Naive thymus-derived CD4-positive, alpha-beta T cell (primary cell): ENCODE results near the gene GPC6. TPM values are rescaled to one million over a fixed set of nuclear protein-coding genes. Genes with fewer than 3 reads are reported as not detected.

Experiments used
- ATAC-seq: fragments of 150-1000 bp; cut with Tn5 transposase; 2 replicates; pipeline ENCODE4 v1.10.0; 2021; ENCODE audit warnings: mild to moderate bottlenecking, moderate library complexity
- CTCF ChIA-PET: fragments of 350-600 bp; sonication (Branson Sonifier 250); formaldehyde crosslinking; loops from one replicate; lab custom pipeline; 2021; ENCODE audit warnings: antibody characterized with exemption; lab: Charles Lee
- POLR2A ChIA-PET: fragments of 350-600 bp; sonication (Branson Sonifier 250); formaldehyde crosslinking; loops from one replicate; lab custom pipeline; 2021; ENCODE audit warnings: antibody characterized with exemption, inconsistent platforms; lab: Charles Lee
- DNase-seq, 9 donors: peaks; one replicate each; pipeline versions ENCODE4 v3.0.0 to v3.0.0-alpha.2; 2020 to 2022; ENCODE audit warnings: mixed read lengths in 1 of 9
- H3K27ac ChIP-seq: one replicate; pipeline ENCODE4 v1.7.0; 2013; ENCODE audit warnings: mild to moderate bottlenecking, low read depth, low read length, moderate library complexity
- H3K27me3 ChIP-seq, 2 donors: one replicate each; pipeline ENCODE4 v1.7.0; 2013; ENCODE audit warnings: low read length in 2 of 2, mild to moderate bottlenecking in 2 of 2, moderate library complexity in 2 of 2; ENCODE audit not compliant: control insufficient read depth in 2 of 2, insufficient read depth in 2 of 2
- H3K36me3 ChIP-seq, 3 experiments: 1 replicate in 2 of 3; 2 replicates in 1 of 3; pipeline ENCODE4 v1.7.0; 2013; ENCODE audit warnings: low read length in 3 of 3, mild to moderate bottlenecking in 3 of 3, moderate library complexity in 1 of 3; ENCODE audit not compliant: insufficient read depth in 3 of 3, control insufficient read depth in 2 of 3
- H3K4me1 ChIP-seq, 2 donors: one replicate each; pipeline ENCODE4 v1.7.0; 2013; ENCODE audit warnings: low read length in 2 of 2, mild to moderate bottlenecking in 2 of 2, moderate library complexity in 1 of 2; ENCODE audit not compliant: control insufficient read depth in 2 of 2, insufficient read depth in 2 of 2
- H3K4me3 ChIP-seq: 2 replicates; pipeline ENCODE4 v1.7.0; 2013; ENCODE audit warnings: mild to moderate bottlenecking, low read length
- H3K9me3 ChIP-seq, 3 experiments: 1 replicate in 2 of 3; 2 replicates in 1 of 3; pipeline ENCODE4 v1.7.0; 2013; ENCODE audit warnings: low read length in 3 of 3; ENCODE audit not compliant: control insufficient read depth in 2 of 3
- H3K27ac Mint-ChIP-seq, 9 donors: one replicate each; pipeline ENCODE4 v1.8.0; 2020 to 2022; ENCODE audit warnings: mixed read lengths in 9 of 9, mild to moderate bottlenecking in 8 of 9, moderate library complexity in 5 of 9, inconsistent platforms in 2 of 9
- H3K27me3 Mint-ChIP-seq, 5 donors: one replicate each; pipeline ENCODE4 v1.8.0; 2021 to 2022; ENCODE audit warnings: mixed read lengths in 5 of 5, mild to moderate bottlenecking in 1 of 5
- H3K36me3 Mint-ChIP-seq, 5 donors: one replicate each; pipeline ENCODE4 v1.8.0; 2020 to 2022; ENCODE audit warnings: mixed read lengths in 5 of 5, mild to moderate bottlenecking in 3 of 5, inconsistent platforms in 1 of 5
- H3K4me1 Mint-ChIP-seq, 7 donors: one replicate each; pipeline ENCODE4 v1.8.0; 2020 to 2022; ENCODE audit warnings: mixed read lengths in 7 of 7, mild to moderate bottlenecking in 3 of 7, inconsistent platforms in 1 of 7
- H3K4me3 Mint-ChIP-seq, 10 donors: one replicate each; pipeline ENCODE4 v1.8.0; 2020 to 2022; ENCODE audit warnings: mild to moderate bottlenecking in 10 of 10, mixed read lengths in 10 of 10, moderate library complexity in 6 of 10, inconsistent platforms in 2 of 10
- H3K9me3 Mint-ChIP-seq, 11 donors: one replicate each; pipeline ENCODE4 v1.8.0; 2020 to 2022; ENCODE audit warnings: mixed read lengths in 11 of 11, mild to moderate bottlenecking in 4 of 11, inconsistent platforms in 1 of 11, moderate library complexity in 1 of 11
- intact Hi-C, 2 donors: fragments of 100-400 bp; cut with micrococcal nuclease; formaldehyde crosslinking; loops; one replicate each; pipeline ENCODE4 v1.15.1; 2023
- polyA plus RNA-seq, 2 donors: library from polyadenylated mRNA; unstranded; fragments of 300-500 nt; fragmentation: Illumina TruSeq; gene quantifications; one replicate each; pipeline ENCODE4 v1.2.3, GENCODE V29; 2021
- total RNA-seq, 6 experiments: library from RNA in 5 of 6; stranded (reverse) in 5 of 6; gene quantifications; 1 replicate in 5 of 6; 2 replicates in 1 of 6; pipeline ENCODE4 v1.2.3 and lab custom pipeline; 2021 to 2026

GPC6 gene
- total and polyA plus RNA-seq, 7 experiments from 2014 or later: not detected

- Histone ChIP-seq H3K27me3 (no peaks in the 10 kb centered on the region), H3K27ac (no peak overlapping the region), H3K36me3 (no peaks in the 10 kb centered on the region), H3K9me3 (no peaks in the 10 kb centered on the region), H3K4me1 (no peaks in the 10 kb centered on the region), H3K4me3 (no peak overlapping the region)
- ChIA-PET POLR2A (no interaction called here), CTCF (no interaction called here)
- H3K9me3 Mint-ChIP-seq: peaks cover 0 to 3% (median 0%) of the 10 kb centered on the region in 11 donors
- intact Hi-C loops: loop anchor here in 1 of 2 donors (10.0 kb wide), 1 partner anchor 695 kb away; no protein-coding TSS in a partner anchor
- H3K4me3 Mint-ChIP-seq: no peak overlapping the region
- peaks cover 0 to 3% (median 0%) of the 10 kb centered on the region in 5 donors for H3K27me3 Mint-ChIP-seq
- no peak overlapping the region for H3K27ac Mint-ChIP-seq
- no peak for ATAC-seq
- no peaks in the 10 kb centered on the region for H3K36me3 Mint-ChIP-seq
- H3K4me1 Mint-ChIP-seq: no peaks in the 10 kb centered on the region
- DNase-seq: no peak
Observed at GRCh38 chr13:93649496-93649895, 422.9 kb downstream of the GPC6 start.

GRCh38 chr13:93653776-93654175 is 427.2 kb downstream of the GPC6 start:
- H3K27me3 ChIP-seq: no peaks in the 10 kb centered on the region
- DNase-seq (no peak), ATAC-seq (no peak)
- no peaks in the 10 kb centered on the region for H3K36me3 Mint-ChIP-seq
- no peak overlapping the region for H3K4me3 Mint-ChIP-seq
- H3K36me3 ChIP-seq: no peaks in the 10 kb centered on the region
- H3K27me3 Mint-ChIP-seq: no peaks in the 10 kb centered on the region
- intact Hi-C loops: no loop called here
- CTCF ChIA-PET: no interaction called here
- H3K4me3 ChIP-seq: no peak overlapping the region
- H3K4me1 Mint-ChIP-seq: no peaks in the 10 kb centered on the region
- peaks cover 0 to 2% (median 0%) of the 10 kb centered on the region in 11 donors for H3K9me3 Mint-ChIP-seq
- H3K4me1 ChIP-seq: no peaks in the 10 kb centered on the region
- H3K27ac ChIP-seq: no peak overlapping the region
- H3K27ac Mint-ChIP-seq: no peak overlapping the region
- no peaks in the 10 kb centered on the region for H3K9me3 ChIP-seq
- POLR2A ChIA-PET: no interaction called here

- Mint-ChIP-seq H3K27ac (no peak overlapping the region), H3K27me3 (no peaks in the 10 kb centered on the region), H3K9me3 (peaks cover 0 to 3% (median 0%) of the 10 kb centered on the region in 11 donors), H3K4me3 (no peak overlapping the region), H3K4me1 (no peaks in the 10 kb centered on the region), H3K36me3 (no peaks in the 10 kb centered on the region)
- Histone ChIP-seq H3K36me3 (no peaks in the 10 kb centered on the region), H3K27me3 (no peaks in the 10 kb centered on the region), H3K27ac (no peak overlapping the region), H3K4me3 (no peak overlapping the region), H3K9me3 (no peaks in the 10 kb centered on the region), H3K4me1 (no peaks in the 10 kb centered on the region)
- ChIA-PET POLR2A (no interaction called here), CTCF (interaction anchor here (0.6 kb wide), 1 partner anchor 12 kb away, joined by 3 read pairs; no protein-coding TSS in a partner anchor)
- intact Hi-C loops: no loop called here
- ATAC-seq: no peak
- DNase-seq: no peak
Observed at GRCh38 chr13:93655154-93655553, 428.5 kb downstream of the GPC6 start.

- no peaks in the 10 kb centered on the region for H3K4me1 Mint-ChIP-seq
- no peaks in the 10 kb centered on the region for H3K4me1 ChIP-seq
- intact Hi-C loops: no loop called here
- peaks cover 0 to 3% (median 0%) of the 10 kb centered on the region in 11 donors for H3K9me3 Mint-ChIP-seq
- ATAC-seq: no peak
- H3K36me3 ChIP-seq: no peaks in the 10 kb centered on the region
- ChIA-PET CTCF (no interaction called here), POLR2A (no interaction called here)
- H3K4me3 Mint-ChIP-seq: no peak overlapping the region
- no peak overlapping the region for H3K27ac ChIP-seq
- H3K27me3 Mint-ChIP-seq: peaks cover 0 to 11% (median 0%) of the 10 kb centered on the region in 5 donors
- no peak overlapping the region for H3K4me3 ChIP-seq
- H3K27ac Mint-ChIP-seq: no peak overlapping the region
- no peak for DNase-seq
- H3K9me3 ChIP-seq: no peaks in the 10 kb centered on the region
- no peaks in the 10 kb centered on the region for H3K36me3 Mint-ChIP-seq
- no peaks in the 10 kb centered on the region for H3K27me3 ChIP-seq
Observed at GRCh38 chr13:93660391-93661063, 433.9 kb downstream of the GPC6 start.

GRCh38 chr13:93670866-93671265 is 444.3 kb downstream of the GPC6 start:
- ChIA-PET POLR2A (interaction anchor here (0.6 to 0.7 kb wide), 2 partner anchors 674 to 1479 kb away, joined by 4 to 8 read pairs; no protein-coding TSS in a partner anchor), CTCF (no interaction called here)
- Mint-ChIP-seq H3K4me3 (no peak overlapping the region), H3K4me1 (peaks cover 0 to 1% (median 0%) of the 10 kb centered on the region in 7 donors), H3K27ac (no peak overlapping the region), H3K36me3 (no peaks in the 10 kb centered on the region), H3K9me3 (peaks cover 0 to 3% (median 0%) of the 10 kb centered on the region in 11 donors), H3K27me3 (peaks cover 0 to 5% (median 0%) of the 10 kb centered on the region in 5 donors)
- H3K36me3 ChIP-seq: no peaks in the 10 kb centered on the region
- no peak overlapping the region for H3K4me3 ChIP-seq
- H3K4me1 ChIP-seq: no peaks in the 10 kb centered on the region
- no peaks in the 10 kb centered on the region for H3K27me3 ChIP-seq
- DNase-seq (no peak), ATAC-seq (no peak)
- no peaks in the 10 kb centered on the region for H3K9me3 ChIP-seq
- no peak overlapping the region for H3K27ac ChIP-seq
- intact Hi-C loops: loop anchor here in 1 of 2 donors (10.0 kb wide), 1 partner anchor 694 kb away; no protein-coding TSS in a partner anchor

GRCh38 chr13:93672996-93673395 is 446.4 kb downstream of the GPC6 start:
- ATAC-seq (no peak), DNase-seq (no peak)
- POLR2A ChIA-PET: no interaction called here
- peaks cover 0 to 3% (median 0%) of the 10 kb centered on the region in 11 donors for H3K9me3 Mint-ChIP-seq
- H3K9me3 ChIP-seq: no peaks in the 10 kb centered on the region
- CTCF ChIA-PET: no interaction called here
- no peaks in the 10 kb centered on the region for H3K36me3 ChIP-seq
- no peak overlapping the region for H3K4me3 ChIP-seq
- peaks cover 0 to 5% (median 0%) of the 10 kb centered on the region in 5 donors for H3K27me3 Mint-ChIP-seq
- intact Hi-C loops: loop anchor here in 1 of 2 donors (10.0 kb wide), 1 partner anchor 692 kb away; no protein-coding TSS in a partner anchor
- H3K4me1 Mint-ChIP-seq: peaks cover 0 to 1% (median 0%) of the 10 kb centered on the region in 7 donors
- no peaks in the 10 kb centered on the region for H3K27me3 ChIP-seq
- H3K4me3 Mint-ChIP-seq: no peak overlapping the region
- H3K4me1 ChIP-seq: no peaks in the 10 kb centered on the region
- no peaks in the 10 kb centered on the region for H3K36me3 Mint-ChIP-seq
- H3K27ac ChIP-seq: no peak overlapping the region
- H3K27ac Mint-ChIP-seq: no peak overlapping the region
